ENCODE data around the gene ZNF768.

DNA sequence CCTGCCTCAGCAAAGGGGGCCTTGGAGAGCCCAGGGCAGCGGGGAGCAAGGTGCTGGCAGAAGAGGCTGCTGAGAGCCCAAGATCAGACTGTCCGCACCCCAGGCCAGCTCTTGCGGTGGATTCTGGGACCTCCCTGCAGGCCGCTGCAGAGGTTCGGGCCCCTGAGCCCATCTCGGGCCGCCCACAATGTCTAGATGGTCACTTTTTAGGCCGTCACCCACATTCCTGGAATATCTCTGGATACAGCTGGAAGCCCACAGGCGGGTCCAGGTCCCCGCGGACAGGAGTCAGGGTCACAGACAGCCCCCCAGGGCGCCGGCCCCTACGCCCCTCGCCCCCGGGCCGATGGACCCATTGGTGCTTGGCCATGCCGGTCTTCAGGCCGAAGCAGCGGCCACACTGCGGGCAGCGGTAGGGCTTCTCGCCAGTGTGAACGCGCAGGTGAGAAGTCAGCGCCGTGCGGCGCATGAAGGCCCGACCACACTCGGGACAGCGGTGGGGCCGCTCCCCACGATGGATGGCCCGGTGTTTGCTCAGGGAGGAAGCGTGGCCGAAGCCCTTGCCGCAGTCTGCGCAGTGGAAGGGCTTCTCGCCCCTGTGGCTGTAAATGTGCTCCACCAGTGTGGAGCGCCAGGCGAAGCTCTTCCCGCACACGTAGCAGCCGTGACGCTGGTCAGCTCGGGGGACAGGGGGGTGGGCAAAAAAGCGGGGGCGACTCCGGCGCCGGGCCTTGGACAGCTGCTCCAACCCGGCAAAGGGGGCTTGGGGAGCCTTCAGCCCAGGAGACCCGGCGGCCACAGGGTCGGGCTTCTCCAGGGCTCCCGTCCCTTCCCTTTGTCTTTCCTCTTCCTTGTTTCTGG lies 6.1 kb upstream of the ZNF768 start:
- TF ChIP-seq EZH2phosphoT487 (IDR thresholded peaks at IDR 0.05; ENCODE audit: borderline replicate concordance, low read depth, low read length) (no peak), CTCF (conservative IDR thresholded peaks at IDR 0.05; ENCODE audit: low read length) (no peak)

Measured in OCI-LY7 (cell line).